OCI-LY1 (cell line): ENCODE data around the gene CHPF2.

Experiments used
- H2AFZ ChIP-seq: fragments of 200-600 bp; sonication (generic), shearing (Covaris generic); 2 replicates; pipeline ENCODE4 v1.6.0; 2014; ENCODE audit warnings: antibody characterized with exemption, mild to moderate bottlenecking, low read length
- H3F3A ChIP-seq: fragments of 200-600 bp; sonication (generic), shearing (Covaris generic); 2 replicates; pipeline ENCODE4 v1.6.0; 2014; ENCODE audit warnings: mild to moderate bottlenecking, antibody characterized with exemption, low read length, moderate library complexity; ENCODE audit not compliant: insufficient read depth
- H3K27ac ChIP-seq: fragments of 200-600 bp; sonication (generic); 2 replicates; pipeline ENCODE4 v1.5.1; 2014; ENCODE audit warnings: low read length, mixed run types, mild to moderate bottlenecking, low read depth; ENCODE audit not compliant: poor library complexity, severe bottlenecking
- H3K27me3 ChIP-seq: fragments of 200-600 bp; sonication (generic); 2 replicates; pipeline ENCODE4 v1.6.0; 2014; ENCODE audit warnings: antibody characterized with exemption, mild to moderate bottlenecking, low read length, moderate library complexity; ENCODE audit not compliant: insufficient read depth
- H3K36me3 ChIP-seq: fragments of 200-600 bp; sonication (generic); 2 replicates; pipeline ENCODE4 v1.6.1; 2014; ENCODE audit warnings: mild to moderate bottlenecking, antibody characterized with exemption, low read length, moderate library complexity, mixed read lengths; ENCODE audit not compliant: insufficient read depth
- H3K4me1 ChIP-seq: fragments of 200-600 bp; sonication (generic); 2 replicates; pipeline ENCODE4 v1.5.1; 2014; ENCODE audit warnings: mild to moderate bottlenecking, low read length, moderate library complexity; ENCODE audit not compliant: insufficient read depth, severe bottlenecking
- H3K4me2 ChIP-seq: fragments of 200-600 bp; sonication (generic), shearing (Covaris generic); 2 replicates; pipeline ENCODE4 v1.6.1; 2014; ENCODE audit warnings: low read length
- H3K4me3 ChIP-seq: fragments of 200-600 bp; sonication (generic); 2 replicates; pipeline ENCODE4 v1.5.1; 2014; ENCODE audit warnings: low read length, low read depth, mild to moderate bottlenecking, mixed read lengths; ENCODE audit not compliant: poor library complexity, severe bottlenecking
- H3K79me2 ChIP-seq: fragments of 200-600 bp; shearing (Covaris generic); 2 replicates; pipeline ENCODE4 v1.6.1; 2016; ENCODE audit warnings: mixed run types, low read length, mixed read lengths; ENCODE audit not compliant: insufficient read depth
- H3K9ac ChIP-seq: fragments of 200-600 bp; sonication (generic), shearing (Covaris generic); 2 replicates; pipeline ENCODE4 v1.6.1; 2014; ENCODE audit warnings: mild to moderate bottlenecking, low read length, mixed read lengths
- H3K9me2 ChIP-seq: fragments of 200-600 bp; sonication (generic), shearing (Covaris generic); 2 replicates; pipeline ENCODE4 v1.6.1; 2014; ENCODE audit warnings: low read depth, mild to moderate bottlenecking, low read length, mixed read lengths
- H3K9me3 ChIP-seq: fragments of 200-600 bp; shearing (Covaris generic); 2 replicates; pipeline ENCODE4 v1.6.1; 2014; ENCODE audit warnings: low read length, mixed read lengths
- H4K20me1 ChIP-seq: fragments of 200-600 bp; sonication (generic), shearing (Covaris generic); 2 replicates; pipeline ENCODE4 v1.6.0; 2016; ENCODE audit warnings: mild to moderate bottlenecking, low read length; ENCODE audit not compliant: insufficient read depth
- EZH2 ChIP-seq: fragments of 200-600 bp; sonication (generic), shearing (Covaris generic); IDR thresholded peaks from 2 replicates; pipeline ENCODE4 v1.8.0; 2017; ENCODE audit warnings: borderline replicate concordance, mixed run types, mild to moderate bottlenecking, antibody characterized with exemption, low read length, moderate library complexity, mixed read lengths
- TF ChIP-seq, protein P1 (sequence below): fragments of 200-600 bp; sonication (generic), shearing (Covaris generic); IDR thresholded peaks from 2 replicates; pipeline ENCODE4 v1.5.1; 2017; ENCODE audit warnings: mild to moderate bottlenecking, antibody characterized with exemption, low read length, moderate library complexity, mixed read lengths

Gene CHPF2

DNA sequence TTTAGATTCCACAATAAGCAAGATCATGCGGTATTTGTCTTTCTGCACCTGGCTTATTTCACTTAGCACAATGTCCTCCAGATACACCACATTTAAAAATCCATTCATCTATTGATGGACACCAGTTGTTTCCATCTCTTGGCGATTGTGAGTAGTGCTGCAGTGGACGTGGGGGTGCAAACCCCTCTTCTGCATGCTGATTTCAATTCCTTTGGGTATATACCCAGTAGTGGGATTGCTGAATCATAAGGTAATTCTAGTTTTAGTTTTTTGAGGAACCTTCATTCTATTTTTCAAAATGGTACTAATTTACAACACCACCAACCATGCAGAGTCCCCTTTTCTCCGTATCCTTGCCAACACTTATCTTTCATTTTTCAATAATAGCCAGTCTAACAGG lies 43.2 kb upstream of the CHPF2 start:
- no peaks in the 10 kb centered on the region for H3K4me1 ChIP-seq
- no peak overlapping the region for H3K4me2 ChIP-seq
- H3K36me3 ChIP-seq: no peaks in the 10 kb centered on the region
- no peaks in the 10 kb centered on the region for H3F3A ChIP-seq
- no peak overlapping the region for H2AFZ ChIP-seq
- TF ChIP-seq EZH2: no peak
- TF ChIP-seq, protein P1, sequence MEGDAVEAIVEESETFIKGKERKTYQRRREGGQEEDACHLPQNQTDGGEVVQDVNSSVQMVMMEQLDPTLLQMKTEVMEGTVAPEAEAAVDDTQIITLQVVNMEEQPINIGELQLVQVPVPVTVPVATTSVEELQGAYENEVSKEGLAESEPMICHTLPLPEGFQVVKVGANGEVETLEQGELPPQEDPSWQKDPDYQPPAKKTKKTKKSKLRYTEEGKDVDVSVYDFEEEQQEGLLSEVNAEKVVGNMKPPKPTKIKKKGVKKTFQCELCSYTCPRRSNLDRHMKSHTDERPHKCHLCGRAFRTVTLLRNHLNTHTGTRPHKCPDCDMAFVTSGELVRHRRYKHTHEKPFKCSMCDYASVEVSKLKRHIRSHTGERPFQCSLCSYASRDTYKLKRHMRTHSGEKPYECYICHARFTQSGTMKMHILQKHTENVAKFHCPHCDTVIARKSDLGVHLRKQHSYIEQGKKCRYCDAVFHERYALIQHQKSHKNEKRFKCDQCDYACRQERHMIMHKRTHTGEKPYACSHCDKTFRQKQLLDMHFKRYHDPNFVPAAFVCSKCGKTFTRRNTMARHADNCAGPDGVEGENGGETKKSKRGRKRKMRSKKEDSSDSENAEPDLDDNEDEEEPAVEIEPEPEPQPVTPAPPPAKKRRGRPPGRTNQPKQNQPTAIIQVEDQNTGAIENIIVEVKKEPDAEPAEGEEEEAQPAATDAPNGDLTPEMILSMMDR: no peak
- no peaks in the 10 kb centered on the region for H3K79me2 ChIP-seq
- no peaks in the 10 kb centered on the region for H3K9me2 ChIP-seq
- H3K27me3 ChIP-seq: peaks cover 20% of the 10 kb centered on the region; the same call in 1 of the 2 replicates
- H3K4me3 ChIP-seq: no peak overlapping the region
- no peak overlapping the region for H3K27ac ChIP-seq
- no peaks in the 10 kb centered on the region for H3K9me3 ChIP-seq
- no peaks in the 10 kb centered on the region for H4K20me1 ChIP-seq
- H3K9ac ChIP-seq: no peak overlapping the region

DNA sequence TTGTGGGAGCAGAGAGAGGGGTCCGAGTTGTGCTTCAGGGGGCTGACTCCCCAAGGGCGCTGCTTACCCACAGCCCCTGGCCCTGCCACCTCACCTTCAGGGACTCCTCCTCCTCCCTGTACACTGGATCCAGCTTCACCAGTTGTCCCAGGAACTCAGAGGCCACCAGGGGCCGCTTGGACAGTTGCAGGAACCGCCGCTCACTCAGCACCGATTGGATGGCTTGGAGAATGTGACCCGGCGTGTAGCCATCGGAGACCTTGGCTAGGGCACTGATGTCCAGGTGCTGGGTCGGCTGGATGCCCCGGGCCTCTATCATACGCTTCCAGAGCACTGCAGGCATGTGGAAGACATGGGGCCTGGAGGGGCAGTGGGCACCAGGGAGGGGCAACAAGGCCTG lies 40.7 kb upstream of the CHPF2 start:
- H3K4me1 ChIP-seq: no peaks in the 10 kb centered on the region
- no peaks in the 10 kb centered on the region for H3K36me3 ChIP-seq
- H4K20me1 ChIP-seq: no peaks in the 10 kb centered on the region
- H3K79me2 ChIP-seq: no peaks in the 10 kb centered on the region
- no peak for TF ChIP-seq EZH2
- TF ChIP-seq, protein P1: no peak
- no peak overlapping the region for H3K4me3 ChIP-seq
- H3K9ac ChIP-seq: no peak overlapping the region
- H3K4me2 ChIP-seq: no peak overlapping the region
- H2AFZ ChIP-seq: no peak overlapping the region
- no peaks in the 10 kb centered on the region for H3K9me2 ChIP-seq
- peaks cover 10% of the 10 kb centered on the region; the same call in 1 of the 2 replicates for H3K27me3 ChIP-seq
- no peaks in the 10 kb centered on the region for H3K9me3 ChIP-seq
- H3K27ac ChIP-seq: no peak overlapping the region
- no peaks in the 10 kb centered on the region for H3F3A ChIP-seq

- H3K79me2 ChIP-seq: no peaks in the 10 kb centered on the region
- H3K9me2 ChIP-seq: no peaks in the 10 kb centered on the region
- no peaks in the 10 kb centered on the region for H3K9me3 ChIP-seq
- H3K27ac ChIP-seq: no peak overlapping the region
- no peak overlapping the region for H3K4me2 ChIP-seq
- H3F3A ChIP-seq: no peaks in the 10 kb centered on the region
- TF ChIP-seq EZH2: no peak
- TF ChIP-seq, protein P1: no peak
- H2AFZ ChIP-seq: no peak overlapping the region
- no peaks in the 10 kb centered on the region for H3K36me3 ChIP-seq
- H4K20me1 ChIP-seq: no peaks in the 10 kb centered on the region
- peaks cover 10% of the 10 kb centered on the region; the same call in 1 of the 2 replicates for H3K27me3 ChIP-seq
- no peak overlapping the region for H3K4me3 ChIP-seq
- H3K9ac ChIP-seq: no peak overlapping the region
- H3K4me1 ChIP-seq: no peaks in the 10 kb centered on the region
These were observed 40.2 kb upstream of the CHPF2 start for GRCh38 chr7:151192002-151192539.
